GM12878 (cell line): ENCODE measurements around the gene QSOX1. TPM values are rescaled to one million over a fixed set of nuclear protein-coding genes. Genes with fewer than 3 reads are reported as not detected.

Experiments
- LARP7 ChIP-seq: fragments of 450-650 bp; IDR thresholded peaks from 2 replicates; pipeline ENCODE4 v1.6.1; 2017; ENCODE audit warnings: mild to moderate bottlenecking
- MEF2A ChIP-seq: IDR thresholded peaks from 2 replicates; pipeline ENCODE4 v1.6.1; 2011; ENCODE audit warnings: low read depth, mild to moderate bottlenecking, low read length, moderate library complexity; ENCODE audit not compliant: insufficient read depth
- MTA2 ChIP-seq: fragments of 450-650 bp; IDR thresholded peaks from 2 replicates; pipeline ENCODE4 v1.6.1; 2016; ENCODE audit warnings: low read depth, mild to moderate bottlenecking, moderate library complexity
- POLR2A ChIP-seq: IDR thresholded peaks from 2 replicates; pipeline ENCODE4 v1.6.1; 2011; ENCODE audit warnings: low read depth, mild to moderate bottlenecking, low read length
- SIX5 ChIP-seq: IDR thresholded peaks from 2 replicates; pipeline ENCODE4 v1.6.1; 2011; ENCODE audit warnings: mild to moderate bottlenecking, low read depth, low read length, moderate library complexity; ENCODE audit not compliant: severe bottlenecking
- SMAD1 ChIP-seq: fragments of 450-650 bp; IDR thresholded peaks from 2 replicates; pipeline ENCODE4 v1.6.1; 2018; ENCODE audit warnings: mild to moderate bottlenecking, low read depth; ENCODE audit not compliant: partially characterized antibody
- STAT1 ChIP-seq: fragments of 450-650 bp; conservative IDR thresholded peaks from 2 replicates; pipeline ENCODE4 v1.6.1; 2014; ENCODE audit warnings: antibody characterized with exemption, mild to moderate bottlenecking
- ZNF24 ChIP-seq: fragments of 450-650 bp; IDR thresholded peaks from 2 replicates; pipeline ENCODE4 v1.6.1; 2017; ENCODE audit warnings: antibody characterized with exemption, mild to moderate bottlenecking
- polyA plus RNA-seq, 11 experiments: library from polyadenylated mRNA; depleted of rRNA in 4 of 11; unstranded in 6 of 11; stranded (reverse) in 5 of 11; fragments of >200 nt; fragmentation: Nextera tagmentation in 4 of 11; fragmentation: Illumina TruSeq in 1 of 11; extraction: Ambion mirVana in 4 of 11; extraction: Trizol in 1 of 11; gene quantifications; 1 replicate in 1 of 11; 2 replicates in 10 of 11; pipeline versions ENCODE4 v1.2.1 to v1.2.3, GENCODE V29; 2011 to 2016; ENCODE audit warnings: inconsistent platforms in 2 of 11, missing spikeins in 2 of 11, low read depth in 1 of 11
- total RNA-seq, 4 experiments: library from RNA; depleted of rRNA in 3 of 4; stranded (reverse); fragments of >200 nt in 3 of 4; fragmentation: Illumina TruSeq in 1 of 4; extraction: Trizol in 1 of 4; gene quantifications; 2 replicates each; pipeline versions ENCODE4 v1.2.1 to v1.2.3, GENCODE V29; 2013 to 2021
- TF ChIP-seq, protein P1 (sequence below): fragments of 450-650 bp; formaldehyde crosslinking; IDR thresholded peaks from 2 replicates; pipeline ENCODE4 v1.4.0; 2022; ENCODE audit warnings: mild to moderate bottlenecking, moderate library complexity
- TF ChIP-seq, protein P2 (sequence below): fragments of 450-650 bp; IDR thresholded peaks from 2 replicates; pipeline ENCODE4 v1.6.1; 2017; ENCODE audit warnings: mild to moderate bottlenecking, low read depth, inconsistent platforms; ENCODE audit not compliant: poor library complexity, severe bottlenecking

QSOX1 gene
- total and polyA plus RNA-seq, 10 of the 15 experiments (the other 5 are each of a cell fraction or from before 2014, with no cell fraction given), result 1.8 to 31.3 (median 11.2) TPM

DNA sequence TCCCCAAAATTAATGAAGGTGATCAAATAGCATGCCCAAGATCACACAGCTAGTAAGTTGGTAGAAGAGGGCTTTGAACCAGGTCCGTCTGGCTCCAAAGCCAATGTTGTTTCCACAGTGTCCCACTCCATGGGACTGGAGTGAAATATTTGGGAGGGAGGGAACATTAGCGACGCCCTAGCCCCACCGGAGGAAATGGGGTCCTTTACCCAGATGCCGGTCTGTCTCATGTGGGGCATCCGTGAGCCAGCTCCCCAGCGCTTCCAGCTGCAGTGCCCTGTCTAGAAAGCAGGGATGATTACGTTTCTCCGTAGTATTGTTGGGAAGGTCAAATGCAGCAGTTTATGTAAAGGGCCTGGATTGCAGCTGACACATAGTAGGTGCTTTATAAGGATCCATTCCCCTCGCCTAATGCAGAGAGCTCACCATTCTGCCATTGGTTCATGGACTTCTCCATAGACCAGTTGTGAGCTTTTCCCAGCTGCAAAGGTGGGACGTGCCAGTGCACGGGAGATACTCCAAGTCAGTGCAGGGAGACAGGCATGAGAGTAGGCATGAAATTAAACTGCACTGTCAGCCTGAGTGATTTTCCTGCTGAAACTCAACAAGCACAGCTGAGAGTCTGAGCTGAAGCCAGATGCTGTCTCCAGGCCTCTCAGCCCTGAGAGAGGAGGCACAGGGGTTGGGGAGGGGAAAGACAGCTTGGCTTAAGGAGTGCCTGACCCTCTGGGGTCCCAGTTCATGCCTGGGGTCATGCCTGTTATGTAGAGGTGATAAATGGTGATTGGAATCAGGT is 24.7 kb downstream of the QSOX1 start (continued):
- TF ChIP-seq, protein P1, sequence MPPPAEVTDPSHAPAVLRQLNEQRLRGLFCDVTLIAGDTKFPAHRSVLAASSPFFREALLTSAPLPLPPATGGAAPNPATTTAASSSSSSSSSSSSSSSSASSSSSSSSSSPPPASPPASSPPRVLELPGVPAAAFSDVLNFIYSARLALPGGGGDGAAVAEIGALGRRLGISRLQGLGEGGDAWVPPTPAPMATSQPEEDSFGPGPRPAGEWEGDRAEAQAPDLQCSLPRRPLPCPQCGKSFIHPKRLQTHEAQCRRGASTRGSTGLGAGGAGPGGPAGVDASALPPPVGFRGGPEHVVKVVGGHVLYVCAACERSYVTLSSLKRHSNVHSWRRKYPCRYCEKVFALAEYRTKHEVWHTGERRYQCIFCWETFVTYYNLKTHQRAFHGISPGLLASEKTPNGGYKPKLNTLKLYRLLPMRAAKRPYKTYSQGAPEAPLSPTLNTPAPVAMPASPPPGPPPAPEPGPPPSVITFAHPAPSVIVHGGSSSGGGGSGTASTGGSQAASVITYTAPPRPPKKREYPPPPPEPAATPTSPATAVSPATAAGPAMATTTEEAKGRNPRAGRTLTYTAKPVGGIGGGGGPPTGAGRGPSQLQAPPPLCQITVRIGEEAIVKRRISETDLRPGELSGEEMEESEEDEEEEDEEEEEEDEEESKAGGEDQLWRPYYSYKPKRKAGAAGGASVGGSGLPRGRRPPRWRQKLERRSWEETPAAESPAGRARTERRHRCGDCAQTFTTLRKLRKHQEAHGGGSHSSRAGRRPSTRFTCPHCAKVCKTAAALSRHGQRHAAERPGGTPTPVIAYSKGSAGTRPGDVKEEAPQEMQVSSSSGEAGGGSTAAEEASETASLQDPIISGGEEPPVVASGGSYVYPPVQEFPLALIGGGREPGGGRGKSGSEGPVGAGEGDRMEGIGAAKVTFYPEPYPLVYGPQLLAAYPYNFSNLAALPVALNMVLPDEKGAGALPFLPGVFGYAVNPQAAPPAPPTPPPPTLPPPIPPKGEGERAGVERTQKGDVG, result no peak
- no peak for TF ChIP-seq POLR2A
- TF ChIP-seq, protein P2, sequence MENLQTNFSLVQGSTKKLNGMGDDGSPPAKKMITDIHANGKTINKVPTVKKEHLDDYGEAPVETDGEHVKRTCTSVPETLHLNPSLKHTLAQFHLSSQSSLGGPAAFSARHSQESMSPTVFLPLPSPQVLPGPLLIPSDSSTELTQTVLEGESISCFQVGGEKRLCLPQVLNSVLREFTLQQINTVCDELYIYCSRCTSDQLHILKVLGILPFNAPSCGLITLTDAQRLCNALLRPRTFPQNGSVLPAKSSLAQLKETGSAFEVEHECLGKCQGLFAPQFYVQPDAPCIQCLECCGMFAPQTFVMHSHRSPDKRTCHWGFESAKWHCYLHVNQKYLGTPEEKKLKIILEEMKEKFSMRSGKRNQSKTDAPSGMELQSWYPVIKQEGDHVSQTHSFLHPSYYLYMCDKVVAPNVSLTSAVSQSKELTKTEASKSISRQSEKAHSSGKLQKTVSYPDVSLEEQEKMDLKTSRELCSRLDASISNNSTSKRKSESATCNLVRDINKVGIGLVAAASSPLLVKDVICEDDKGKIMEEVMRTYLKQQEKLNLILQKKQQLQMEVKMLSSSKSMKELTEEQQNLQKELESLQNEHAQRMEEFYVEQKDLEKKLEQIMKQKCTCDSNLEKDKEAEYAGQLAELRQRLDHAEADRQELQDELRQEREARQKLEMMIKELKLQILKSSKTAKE, result no peak
- no peak for TF ChIP-seq LARP7
- no peak for TF ChIP-seq ZNF24
- TF ChIP-seq SIX5, result no peak
- TF ChIP-seq SMAD1, result no peak
- no peak for TF ChIP-seq MTA2
- no peak for TF ChIP-seq MEF2A
- TF ChIP-seq STAT1, result no peak
